Naive B cell (primary cell): ENCODE measurements around the gene TRAF4. TPM values are rescaled to one million over a fixed set of nuclear protein-coding genes. Genes with fewer than 3 reads are reported as not detected.

Experiments
- ATAC-seq, 2 donors: fragments of 150-1000 bp; cut with Tn5 transposase; 2 replicates each; pipeline ENCODE4 v1.10.0; 2021; ENCODE audit warnings: low read depth in 2 of 2, mild to moderate bottlenecking in 2 of 2, moderate library complexity in 2 of 2
- DNase-seq: peaks from one replicate; pipeline ENCODE4 v3.0.0; 2022
- H3K27ac Mint-ChIP-seq, 6 donors: one replicate each; pipeline ENCODE4 v1.8.0; 2020 to 2022; ENCODE audit warnings: mild to moderate bottlenecking in 6 of 6, mixed read lengths in 6 of 6, moderate library complexity in 5 of 6, inconsistent platforms in 2 of 6
- H3K27me3 Mint-ChIP-seq, 3 donors: one replicate each; pipeline ENCODE4 v1.8.0; 2021 to 2022; ENCODE audit warnings: mixed read lengths in 3 of 3, mild to moderate bottlenecking in 1 of 3
- H3K36me3 Mint-ChIP-seq, 2 donors: one replicate each; pipeline ENCODE4 v1.8.0; 2020 to 2022; ENCODE audit warnings: mixed read lengths in 2 of 2, inconsistent platforms in 1 of 2, mild to moderate bottlenecking in 1 of 2
- H3K4me1 Mint-ChIP-seq, 3 donors: one replicate each; pipeline ENCODE4 v1.8.0; 2020 to 2022; ENCODE audit warnings: mixed read lengths in 3 of 3, inconsistent platforms in 1 of 3, mild to moderate bottlenecking in 1 of 3, moderate library complexity in 1 of 3
- H3K4me3 Mint-ChIP-seq, 8 donors: one replicate each; pipeline ENCODE4 v1.8.0; 2020 to 2022; ENCODE audit warnings: mild to moderate bottlenecking in 8 of 8, mixed read lengths in 8 of 8, moderate library complexity in 8 of 8, inconsistent platforms in 2 of 8
- H3K9me3 Mint-ChIP-seq, 7 donors: one replicate each; pipeline ENCODE4 v1.8.0; 2020 to 2022; ENCODE audit warnings: mixed read lengths in 7 of 7, mild to moderate bottlenecking in 5 of 7, inconsistent platforms in 2 of 7, moderate library complexity in 1 of 7
- polyA plus RNA-seq, 6 donors: library from polyadenylated mRNA; unstranded; fragments of 300-500 nt; fragmentation: Illumina TruSeq; gene quantifications; one replicate each; pipeline ENCODE4 v1.2.3, GENCODE V29; 2021; ENCODE audit warnings: low read depth in 6 of 6

TRAF4 gene
- polyA plus RNA-seq, 6 donors from 2014 or later = 5.4 to 17.1 (median 12.0) TPM

GRCh38 chr17:28749516-28750177, 5.8 kb downstream of the TRAF4 start:
- Mint-ChIP-seq H3K36me3 (no peaks in the 10 kb centered on the region), H3K4me3 (peak overlapping the region in 2 of 8 donors; percentile 47 to 77), H3K4me1 (peaks cover 30 to 56% (median 36%) of the 10 kb centered on the region in 3 donors), H3K27ac (peak overlapping the region in 5 of 6 donors; percentile 26 to 92 (median 67)), H3K9me3 (no peaks in the 10 kb centered on the region), H3K27me3 (no peaks in the 10 kb centered on the region)
- DNase-seq (no peak), ATAC-seq (peak in 1 of 2 donors; percentile 2)

GRCh38 chr17:28750178-28751047, 6.6 kb downstream of the TRAF4 start:
- peak; percentile 70 to 81 for ATAC-seq
- DNase-seq = peak; percentile 89
- Mint-ChIP-seq H3K4me3 (peak overlapping the region in 3 of 8 donors; percentile 9 to 67 (median 47)), H3K9me3 (no peaks in the 10 kb centered on the region), H3K36me3 (no peaks in the 10 kb centered on the region), H3K27ac (peak overlapping the region; percentile 41 to 92 (median 76)), H3K27me3 (no peaks in the 10 kb centered on the region), H3K4me1 (peaks cover 26 to 54% (median 30%) of the 10 kb centered on the region in 3 donors)

GRCh38 chr17:28751600-28752366, 8.0 kb downstream of the TRAF4 start:
- no peaks in the 10 kb centered on the region for H3K27me3 Mint-ChIP-seq
- H3K27ac Mint-ChIP-seq = peak overlapping the region in 5 of 6 donors; percentile 44 to 73 (median 49)
- H3K36me3 Mint-ChIP-seq = no peaks in the 10 kb centered on the region
- no peaks in the 10 kb centered on the region for H3K9me3 Mint-ChIP-seq
- H3K4me1 Mint-ChIP-seq = peaks cover 16 to 43% (median 21%) of the 10 kb centered on the region in 3 donors
- peak overlapping the region in 2 of 8 donors; percentile 29 to 41 for H3K4me3 Mint-ChIP-seq
- DNase-seq = no peak
- no peak for ATAC-seq

GRCh38 chr17:28755486-28755885, 11.7 kb downstream of the TRAF4 start:
- Mint-ChIP-seq H3K4me3 (no peak overlapping the region), H3K27ac (peak overlapping the region in 1 of 6 donors; percentile 76), H3K27me3 (no peaks in the 10 kb centered on the region), H3K9me3 (no peaks in the 10 kb centered on the region), H3K4me1 (peaks cover 4 to 17% (median 8%) of the 10 kb centered on the region in 3 donors), H3K36me3 (no peaks in the 10 kb centered on the region)
- DNase-seq (no peak), ATAC-seq (no peak)

- Mint-ChIP-seq H3K4me3 (peak overlapping the region in 1 of 8 donors; percentile 47), H3K9me3 (no peaks in the 10 kb centered on the region), H3K36me3 (no peaks in the 10 kb centered on the region), H3K27me3 (no peaks in the 10 kb centered on the region), H3K4me1 (peaks cover 6 to 19% (median 8%) of the 10 kb centered on the region in 3 donors), H3K27ac (peak overlapping the region in 2 of 6 donors; percentile 76 to 81)
- ATAC-seq (no peak), DNase-seq (no peak)
Measured at GRCh38 chr17:28756049-28756804, 12.4 kb downstream of the TRAF4 start.

GRCh38 chr17:28758411-28759121, 14.8 kb downstream of the TRAF4 start:
- H3K27me3 Mint-ChIP-seq = no peaks in the 10 kb centered on the region
- H3K4me1 Mint-ChIP-seq = peaks cover 8 to 14% (median 13%) of the 10 kb centered on the region in 3 donors
- no peaks in the 10 kb centered on the region for H3K36me3 Mint-ChIP-seq
- no peak overlapping the region for H3K4me3 Mint-ChIP-seq
- ATAC-seq (no peak), DNase-seq (no peak)
- H3K27ac Mint-ChIP-seq = peak overlapping the region in 3 of 6 donors; percentile 26 to 82 (median 42)
- no peaks in the 10 kb centered on the region for H3K9me3 Mint-ChIP-seq

- Mint-ChIP-seq H3K4me3 (no peak overlapping the region), H3K4me1 (peaks cover 12 to 19% (median 19%) of the 10 kb centered on the region in 3 donors), H3K9me3 (no peaks in the 10 kb centered on the region), H3K36me3 (no peaks in the 10 kb centered on the region), H3K27me3 (no peaks in the 10 kb centered on the region), H3K27ac (peak overlapping the region in 1 of 6 donors; percentile 26)
- DNase-seq = no peak
- ATAC-seq = no peak
Measured at GRCh38 chr17:28759256-28759865, 15.6 kb downstream of the TRAF4 start.

- Mint-ChIP-seq H3K36me3 (no peaks in the 10 kb centered on the region), H3K4me1 (peaks cover 10 to 19% (median 19%) of the 10 kb centered on the region in 3 donors), H3K9me3 (no peaks in the 10 kb centered on the region), H3K27ac (peak overlapping the region in 3 of 6 donors; percentile 31 to 66 (median 34)), H3K27me3 (no peaks in the 10 kb centered on the region), H3K4me3 (peak overlapping the region in 1 of 8 donors; percentile 12)
- DNase-seq (no peak), ATAC-seq (no peak)
Measured at GRCh38 chr17:28760601-28761562, 17.1 kb downstream of the TRAF4 start.

GRCh38 chr17:28763137-28763799, 19.5 kb downstream of the TRAF4 start:
- H3K27me3 Mint-ChIP-seq = no peaks in the 10 kb centered on the region
- no peak overlapping the region for H3K4me3 Mint-ChIP-seq
- no peaks in the 10 kb centered on the region for H3K36me3 Mint-ChIP-seq
- peaks cover 4 to 19% (median 13%) of the 10 kb centered on the region in 3 donors for H3K4me1 Mint-ChIP-seq
- DNase-seq (no peak), ATAC-seq (peak; percentile 5 to 13)
- peak overlapping the region in 2 of 6 donors; percentile 47 to 56 for H3K27ac Mint-ChIP-seq
- no peaks in the 10 kb centered on the region for H3K9me3 Mint-ChIP-seq

- Mint-ChIP-seq H3K4me1 (peaks cover 4 to 18% (median 13%) of the 10 kb centered on the region in 3 donors), H3K9me3 (no peaks in the 10 kb centered on the region), H3K27ac (peak overlapping the region in 2 of 6 donors; percentile 47 to 56), H3K4me3 (no peak overlapping the region), H3K27me3 (no peaks in the 10 kb centered on the region), H3K36me3 (no peaks in the 10 kb centered on the region)
- ATAC-seq (peak; percentile 69 to 76), DNase-seq (peak; percentile 72)
Measured at GRCh38 chr17:28763804-28764266, 20.0 kb downstream of the TRAF4 start.
